HG03097 (cell line): ENCODE data around the gene WWTR1.

Experiments
- ATAC-seq: cut with Tn5 transposase; IDR thresholded peaks from one replicate; pipeline ENCODE4 v1.9.1; 2021; ENCODE audit not compliant: unreplicated experiment, low FRiP score

Gene WWTR1

DNA sequence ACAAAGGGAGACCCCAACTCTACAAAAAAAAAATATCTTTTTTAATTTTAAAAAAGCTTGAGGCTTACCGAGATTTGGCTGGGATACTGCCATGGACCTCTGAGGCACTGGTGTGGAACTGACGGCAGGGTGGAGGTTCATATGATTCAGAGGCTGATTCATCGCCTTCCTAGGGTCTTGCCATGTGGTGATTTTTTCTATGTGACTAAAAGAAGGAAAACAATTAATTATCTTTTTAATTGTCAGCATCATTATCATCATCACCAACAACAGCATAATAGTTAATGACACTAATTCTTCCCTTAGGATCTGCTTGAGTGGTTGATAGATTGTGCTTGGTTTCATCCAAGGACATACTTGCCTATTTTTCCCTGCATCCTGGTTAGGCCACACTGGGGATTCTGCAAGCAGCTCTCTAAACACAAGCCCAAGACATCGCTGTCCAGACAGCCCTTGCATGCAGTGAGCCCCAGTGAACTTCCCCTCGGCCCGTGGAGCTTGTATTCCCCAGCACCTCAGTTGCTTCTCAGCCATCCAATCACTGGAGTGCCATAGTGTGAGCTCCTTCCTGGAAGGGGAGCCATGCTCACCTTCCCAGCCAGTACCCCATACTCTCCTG lies 84.9 kb downstream of the WWTR1 start:
- ATAC-seq = no peak

GRCh38 chr3:149571381-149571780 lies 86.4 kb downstream of the WWTR1 start:
- no peak for ATAC-seq

DNA sequence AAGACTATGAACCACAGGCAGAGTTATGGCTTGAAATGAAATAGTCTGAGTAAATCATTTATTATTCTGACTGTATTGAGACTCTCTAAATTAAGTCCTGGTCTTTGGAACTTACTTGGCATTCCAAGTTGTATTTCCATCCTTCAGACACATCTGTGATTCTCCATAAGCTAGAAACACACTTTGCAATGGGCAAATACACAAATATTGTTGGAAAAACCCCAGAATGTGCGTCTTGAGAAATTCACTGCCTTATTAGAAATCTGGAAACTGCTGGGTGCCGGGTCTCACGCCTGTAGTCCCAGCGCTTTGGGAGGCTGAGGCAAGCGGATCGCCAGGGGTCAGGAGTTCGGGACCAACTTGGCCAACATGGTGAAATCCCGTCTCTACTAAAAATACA lies 87.8 kb downstream of the WWTR1 start:
- no peak for ATAC-seq

GRCh38 chr3:149567381-149567780 lies 90.4 kb downstream of the WWTR1 start:
- ATAC-seq = no peak

GRCh38 chr3:149566292-149566975 lies 91.4 kb downstream of the WWTR1 start:
- ATAC-seq = no peak

GRCh38 chr3:149564079-149564478 lies 93.7 kb downstream of the WWTR1 start:
- no peak for ATAC-seq

- no peak for ATAC-seq
Observed at GRCh38 chr3:149563114-149563513, 94.7 kb downstream of the WWTR1 start.

DNA sequence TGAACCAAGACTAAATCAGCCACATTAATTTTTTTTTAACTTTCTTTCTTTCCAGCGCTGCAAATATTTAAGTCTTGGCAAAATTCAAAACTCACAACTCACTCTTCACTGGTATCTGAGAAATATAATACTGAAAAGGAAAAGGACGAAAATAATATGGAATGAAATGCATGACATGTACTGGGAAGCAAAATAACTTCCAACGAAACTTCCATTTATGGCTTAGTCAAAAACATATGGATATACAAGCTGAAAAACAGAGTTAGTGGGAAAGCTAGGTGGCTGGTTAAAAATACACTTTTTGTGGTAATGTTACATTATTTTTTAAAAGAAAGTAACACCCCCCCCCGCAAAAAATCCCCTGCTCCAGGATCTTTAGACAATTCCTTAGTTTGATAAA lies 97.2 kb downstream of the WWTR1 start:
- no peak for ATAC-seq

DNA sequence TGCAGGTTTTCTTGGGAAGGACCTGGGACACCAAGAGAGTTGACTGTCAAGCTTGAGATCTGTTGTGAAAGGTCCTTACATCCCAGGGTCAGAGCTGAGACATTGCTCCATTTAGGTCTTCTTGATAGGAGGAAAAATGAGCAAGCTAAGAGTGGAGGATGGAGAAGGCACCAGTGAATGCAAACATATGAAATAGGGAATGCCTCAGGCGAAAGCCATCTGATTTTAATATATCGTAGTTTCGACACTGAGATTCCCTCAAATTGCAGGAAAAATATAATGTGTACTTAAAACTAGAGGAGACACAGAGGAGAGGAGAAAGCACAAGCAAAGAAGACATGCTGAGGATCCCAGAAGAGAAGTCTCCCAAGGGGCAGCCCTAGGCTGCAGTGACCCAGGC lies 97.8 kb downstream of the WWTR1 start:
- no peak for ATAC-seq

- no peak for ATAC-seq
Observed at GRCh38 chr3:149559525-149559924, 98.3 kb downstream of the WWTR1 start.

- ATAC-seq = no peak
Observed at GRCh38 chr3:149555927-149556326, 101.9 kb downstream of the WWTR1 start.

- ATAC-seq = no peak
Observed at GRCh38 chr3:149554826-149555225, 103.0 kb downstream of the WWTR1 start.

GRCh38 chr3:149553781-149554451 lies 103.9 kb downstream of the WWTR1 start:
- ATAC-seq = no peak

DNA sequence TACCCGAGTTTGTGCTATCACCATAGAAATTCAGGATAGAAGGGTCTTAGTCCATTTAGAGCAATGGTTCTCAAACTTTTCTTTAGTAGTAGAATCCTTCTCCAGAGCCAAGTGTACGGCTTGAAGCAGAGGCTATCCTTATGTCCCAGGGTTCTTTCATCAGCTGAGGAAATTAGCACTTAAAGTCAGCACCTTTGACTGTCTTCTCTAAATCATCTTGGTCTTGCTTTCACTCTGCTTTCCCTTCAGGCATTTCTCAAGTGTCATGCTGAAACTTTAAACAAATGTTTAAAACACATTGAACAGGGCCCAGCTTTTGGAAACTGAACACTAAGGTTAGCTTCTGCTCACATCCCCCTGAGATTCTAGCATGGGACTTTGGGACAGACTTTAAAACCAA lies 105.1 kb downstream of the WWTR1 start:
- ATAC-seq = no peak

- no peak for ATAC-seq
Observed at GRCh38 chr3:149551500-149551899, 106.3 kb downstream of the WWTR1 start.

- ATAC-seq = no peak
Observed at GRCh38 chr3:149548669-149549065, 109.2 kb downstream of the WWTR1 start.

- no peak for ATAC-seq
Observed at GRCh38 chr3:149547954-149548668, 109.7 kb downstream of the WWTR1 start.

DNA sequence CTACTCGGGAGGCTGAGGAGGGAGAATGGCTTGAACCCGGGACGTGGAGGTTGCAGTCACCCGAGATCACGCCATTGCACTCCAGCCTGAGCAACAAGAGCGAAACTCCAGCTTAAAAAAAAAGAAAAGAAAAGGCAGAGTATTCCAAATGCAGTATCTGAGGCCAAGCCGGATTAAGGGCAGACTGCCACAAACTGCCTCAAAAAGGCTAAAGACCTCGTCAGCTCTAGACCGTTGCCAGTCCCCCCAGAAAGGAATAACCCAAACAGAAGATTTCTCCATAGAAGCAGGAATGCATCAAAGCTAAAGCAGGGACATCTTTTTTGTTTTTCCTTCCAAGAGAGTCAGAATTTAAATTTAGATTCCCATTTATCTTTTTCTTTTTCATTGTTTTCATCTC lies 110.4 kb downstream of the WWTR1 start:
- ATAC-seq = no peak

DNA sequence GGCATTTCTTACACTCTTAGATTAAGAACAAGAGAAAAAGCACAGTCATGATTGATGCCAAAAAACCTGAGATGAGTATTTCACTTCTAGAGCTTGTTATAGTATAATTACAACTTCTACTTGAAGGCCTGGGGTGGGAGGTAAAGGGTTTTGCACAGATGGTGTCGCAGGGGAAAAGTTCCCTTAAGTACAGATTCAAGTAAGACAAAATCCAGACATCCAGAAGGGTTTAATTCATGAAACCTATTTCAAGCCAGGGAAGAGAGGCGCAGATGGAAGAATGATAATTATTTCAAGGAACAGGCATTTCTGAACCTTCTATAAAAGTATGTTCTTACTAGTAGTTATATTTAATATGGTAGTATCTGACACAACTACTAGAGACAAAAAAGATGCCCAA lies 112.8 kb downstream of the WWTR1 start:
- ATAC-seq = no peak

- ATAC-seq = no peak
Observed at GRCh38 chr3:149542375-149543312, 115.2 kb downstream of the WWTR1 start.
